Loucy (cell line): ENCODE measurements around the gene IRF2BP1.
A peak's percentile ranks its signal among the peaks of the same experiment; 100 is the strongest.

Experiments
- H2AFZ ChIP-seq: fragments of 200-600 bp; sonication (generic); 2 replicates; pipeline ENCODE4 v1.6.0; 2016; ENCODE audit warnings: antibody characterized with exemption, mild to moderate bottlenecking, low read length, moderate library complexity
- H3F3A ChIP-seq: fragments of 200-600 bp; 2 replicates; pipeline ENCODE4 v1.6.0; 2016; ENCODE audit warnings: antibody characterized with exemption, low read depth, mild to moderate bottlenecking
- H3K27me3 ChIP-seq: fragments of 200-600 bp; sonication (generic); 2 replicates; pipeline ENCODE4 v1.6.1; 2014; ENCODE audit warnings: low read length, mild to moderate bottlenecking; ENCODE audit not compliant: insufficient read depth, poor library complexity, severe bottlenecking
- H3K36me3 ChIP-seq: fragments of 200-600 bp; sonication (generic); 2 replicates; pipeline ENCODE4 v1.6.1; 2016; ENCODE audit warnings: low read length; ENCODE audit not compliant: insufficient read depth
- H3K4me1 ChIP-seq: fragments of 200-600 bp; sonication (generic); 2 replicates; pipeline ENCODE4 v1.5.1; 2014; ENCODE audit warnings: low read length, mild to moderate bottlenecking; ENCODE audit not compliant: insufficient read depth, poor library complexity, severe bottlenecking
- H3K4me2 ChIP-seq: fragments of 200-600 bp; sonication (generic); 2 replicates; pipeline ENCODE4 v1.6.0; 2014; ENCODE audit warnings: antibody characterized with exemption, low read length, low read depth, mild to moderate bottlenecking; ENCODE audit not compliant: poor library complexity, severe bottlenecking
- H3K4me3 ChIP-seq: fragments of 200-600 bp; sonication (generic); 2 replicates; pipeline ENCODE4 v1.5.1; 2014; ENCODE audit warnings: low read length, mild to moderate bottlenecking, mixed read lengths; ENCODE audit not compliant: poor library complexity, severe bottlenecking
- H3K79me2 ChIP-seq: fragments of 200-600 bp; sonication (generic); 2 replicates; pipeline ENCODE4 v1.6.1; 2014; ENCODE audit warnings: low read length; ENCODE audit not compliant: insufficient read depth
- H3K9ac ChIP-seq: fragments of 200-600 bp; sonication (generic); 2 replicates; pipeline ENCODE4 v1.6.0; 2014; ENCODE audit warnings: mild to moderate bottlenecking, low read depth, low read length, moderate library complexity; ENCODE audit not compliant: poor library complexity, severe bottlenecking
- H3K9me2 ChIP-seq: fragments of 200-600 bp; sonication (generic); replicated peaks from 2 replicates; pipeline ENCODE4 v1.6.1; 2016; ENCODE audit warnings: low read depth, low read length, mixed read lengths
- H3K9me3 ChIP-seq: fragments of 200-600 bp; sonication (generic); 2 replicates; pipeline ENCODE4 v1.6.1; 2014; ENCODE audit warnings: mild to moderate bottlenecking, antibody characterized with exemption, low read length, low read depth; ENCODE audit not compliant: insufficient read depth
- H4K20me1 ChIP-seq: fragments of 200-600 bp; sonication (generic); 2 replicates; pipeline ENCODE4 v1.6.0; 2014; ENCODE audit warnings: antibody characterized with exemption, low read length, mild to moderate bottlenecking; ENCODE audit not compliant: insufficient read depth, poor library complexity, severe bottlenecking
- CTCF ChIP-seq: fragments of 200-600 bp; sonication (generic); conservative IDR thresholded peaks from 2 replicates; pipeline ENCODE4 v1.5.1; 2014; ENCODE audit warnings: mild to moderate bottlenecking, antibody characterized with exemption, low read length
- EZH2phosphoT487 ChIP-seq: fragments of 200-600 bp; IDR thresholded peaks from 2 replicates; pipeline ENCODE4 v1.6.1; 2018; ENCODE audit warnings: antibody characterized with exemption, mild to moderate bottlenecking, moderate library complexity, borderline replicate concordance

IRF2BP1 gene

GRCh38 chr19:45876411-45877197 lies 9.3 kb downstream of the IRF2BP1 start:
- Histone ChIP-seq H3K27me3 (no peaks in the 10 kb centered on the region), H3F3A (no peaks in the 10 kb centered on the region), H4K20me1 (no peaks in the 10 kb centered on the region), H3K9me3 (no peaks in the 10 kb centered on the region), H3K4me1 (peaks cover 20% of the 10 kb centered on the region), H3K9ac (peak overlapping the region; percentile 64), H2AFZ (peak overlapping the region; percentile 69), H3K4me3 (peak overlapping the region; percentile 60), H3K4me2 (peak overlapping the region; percentile 64), H3K79me2 (no peaks in the 10 kb centered on the region), H3K36me3 (no peaks in the 10 kb centered on the region), H3K9me2 (no peaks in the 10 kb centered on the region)
- TF ChIP-seq CTCF, result no peak
- no peak for TF ChIP-seq EZH2phosphoT487

- H3F3A ChIP-seq, result no peaks in the 10 kb centered on the region
- no peaks in the 10 kb centered on the region for H3K9me2 ChIP-seq
- H3K4me1 ChIP-seq, result peaks cover 20% of the 10 kb centered on the region
- H2AFZ ChIP-seq, result peak overlapping the region; percentile 69
- TF ChIP-seq CTCF (no peak), EZH2phosphoT487 (no peak)
- H3K79me2 ChIP-seq, result no peaks in the 10 kb centered on the region
- peak overlapping the region; percentile 64 for H3K4me2 ChIP-seq
- H3K36me3 ChIP-seq, result no peaks in the 10 kb centered on the region
- H3K27me3 ChIP-seq, result no peaks in the 10 kb centered on the region
- H3K9me3 ChIP-seq, result no peaks in the 10 kb centered on the region
- no peaks in the 10 kb centered on the region for H4K20me1 ChIP-seq
- H3K4me3 ChIP-seq, result peak overlapping the region; percentile 60
- H3K9ac ChIP-seq, result peak overlapping the region; percentile 64
Measured at GRCh38 chr19:45876161-45876410, 9.9 kb downstream of the IRF2BP1 start.

- H3K9me3 ChIP-seq, result no peaks in the 10 kb centered on the region
- no peak for TF ChIP-seq EZH2phosphoT487
- no peak for TF ChIP-seq CTCF
- no peaks in the 10 kb centered on the region for H3K27me3 ChIP-seq
- H3K79me2 ChIP-seq, result no peaks in the 10 kb centered on the region
- no peaks in the 10 kb centered on the region for H3K9me2 ChIP-seq
- H3F3A ChIP-seq, result no peaks in the 10 kb centered on the region
- no peaks in the 10 kb centered on the region for H3K36me3 ChIP-seq
- no peak overlapping the region for H2AFZ ChIP-seq
- H3K9ac ChIP-seq, result no peak overlapping the region
- H4K20me1 ChIP-seq, result no peaks in the 10 kb centered on the region
- H3K4me2 ChIP-seq, result no peak overlapping the region
- peaks cover 20% of the 10 kb centered on the region for H3K4me1 ChIP-seq
- no peak overlapping the region for H3K4me3 ChIP-seq
Measured at GRCh38 chr19:45874620-45874966, 11.3 kb downstream of the IRF2BP1 start.
